CD4-positive, alpha-beta T cell treated with Interleukin-1 beta for 1 hour (primary cell): Measurements from ENCODE around the gene MYLK.
A peak's percentile ranks its signal among the peaks of the same experiment; 100 is the strongest.
"Not testable (repeated sequence)": the region's sequence is repeated elsewhere in the genome, so short reads cannot be mapped to it uniquely, and the experiment has no call there.

Experiments used
- DNase-seq, 2 donors: peaks; one replicate each; pipeline ENCODE4 v3.0.0-alpha.2; 2020 to 2022

MYLK gene

GRCh38 chr3:123719061-123719756 lies 164.9 kb downstream of the MYLK start:
- DNase-seq = peak; percentile 22 to 32

- no peak for DNase-seq
These were observed 166.0 kb downstream of the MYLK start for GRCh38 chr3:123718108-123718507.

- DNase-seq = not testable (repeated sequence)
These were observed 166.7 kb downstream of the MYLK start for GRCh38 chr3:123717451-123717850.

- no peak for DNase-seq
These were observed 167.7 kb downstream of the MYLK start for GRCh38 chr3:123716411-123716810.

GRCh38 chr3:123713211-123713610 lies 170.9 kb downstream of the MYLK start:
- no peak for DNase-seq

DNA sequence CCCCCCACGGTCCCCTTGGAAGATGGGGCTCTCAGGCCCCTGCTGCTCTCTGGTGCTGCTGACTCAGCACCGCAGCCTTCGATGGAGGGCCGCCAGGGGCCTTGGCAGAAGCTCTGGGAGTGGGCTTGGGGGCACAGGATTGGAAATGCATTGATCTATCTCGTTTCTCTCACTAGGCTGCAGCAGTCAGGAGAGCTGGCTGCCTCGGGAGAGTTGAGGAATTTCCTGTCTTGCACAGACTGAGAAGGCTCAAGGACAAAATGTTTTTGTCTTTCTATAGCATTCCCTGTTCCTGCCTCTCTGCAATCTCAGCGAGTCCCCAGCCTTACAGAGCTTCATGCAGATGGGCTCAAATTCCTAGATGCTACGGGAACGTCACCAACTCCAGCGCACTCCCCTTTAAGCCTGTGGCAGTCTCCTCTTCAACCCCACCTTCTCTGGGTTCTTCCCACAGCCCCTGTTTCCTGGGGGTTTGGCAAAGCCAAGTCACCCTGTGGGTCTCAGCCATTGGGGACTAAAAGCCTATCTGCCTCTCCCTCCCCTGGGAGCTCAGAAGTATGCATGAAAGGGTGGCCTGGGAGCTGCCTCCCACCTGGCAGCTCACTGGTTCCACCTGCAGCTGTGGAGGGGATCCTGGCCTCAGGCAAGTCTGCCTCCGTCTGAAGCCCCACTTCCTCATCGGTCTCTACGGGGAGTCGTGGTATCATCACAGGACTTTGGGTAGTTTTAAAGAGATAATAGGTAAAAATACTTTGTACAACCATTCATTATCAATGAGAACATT lies 171.9 kb downstream of the MYLK start:
- no peak for DNase-seq

GRCh38 chr3:123711356-123711755 lies 172.8 kb downstream of the MYLK start:
- DNase-seq = no peak

- no peak for DNase-seq
These were observed 175.6 kb downstream of the MYLK start for GRCh38 chr3:123708531-123708930.

- not testable (repeated sequence) for DNase-seq
These were observed 176.5 kb downstream of the MYLK start for GRCh38 chr3:123707641-123708040.

DNA sequence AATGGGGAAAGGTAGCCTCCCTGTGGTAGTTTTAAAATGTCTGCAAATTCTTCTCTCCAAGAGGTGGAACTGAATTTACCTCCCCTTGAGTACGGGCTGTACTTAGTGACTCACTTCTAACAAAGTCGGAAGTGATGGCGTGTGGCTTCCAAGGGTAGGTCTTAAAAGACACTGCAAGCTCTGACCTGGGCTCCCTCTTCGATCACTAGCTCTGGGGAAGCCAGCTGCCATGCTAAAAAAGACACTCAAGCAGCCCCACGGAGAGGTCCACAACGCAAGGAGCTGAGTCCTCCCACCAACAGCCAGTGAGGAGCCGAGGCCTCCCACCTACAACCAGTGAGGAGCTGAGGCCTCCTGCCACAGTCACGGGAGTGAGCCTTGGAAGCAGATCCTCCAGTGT lies 177.3 kb downstream of the MYLK start:
- DNase-seq = no peak

- DNase-seq = no peak
These were observed 178.4 kb downstream of the MYLK start for GRCh38 chr3:123705488-123706285.

DNA sequence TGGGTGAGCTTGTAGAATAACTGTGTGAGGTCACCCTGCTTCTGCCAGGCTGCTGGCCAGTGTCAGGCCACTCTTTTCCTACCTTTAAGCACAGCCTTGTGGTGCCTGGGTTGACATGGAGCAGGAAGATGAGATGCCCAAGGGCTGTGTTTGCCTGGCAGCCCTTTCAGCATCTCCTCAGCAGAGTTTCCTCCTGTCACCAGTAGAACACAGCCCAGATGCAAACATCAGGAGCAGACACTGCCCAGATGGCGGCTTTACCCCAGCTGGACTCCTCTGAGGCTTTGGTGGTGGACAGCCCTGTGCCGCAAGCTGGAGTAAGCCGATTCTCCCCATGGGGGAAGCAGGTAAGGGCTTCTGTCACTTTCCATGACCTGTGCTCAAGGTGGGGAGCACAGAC lies 180.5 kb downstream of the MYLK start:
- not testable (repeated sequence) for DNase-seq

- no peak for DNase-seq
These were observed 181.4 kb downstream of the MYLK start for GRCh38 chr3:123702720-123703119.

- DNase-seq = peak in 1 of 2 donors; percentile 24
These were observed 182.1 kb downstream of the MYLK start for GRCh38 chr3:123702057-123702456.

GRCh38 chr3:123700791-123701722 lies 183.1 kb downstream of the MYLK start:
- DNase-seq = no peak

DNA sequence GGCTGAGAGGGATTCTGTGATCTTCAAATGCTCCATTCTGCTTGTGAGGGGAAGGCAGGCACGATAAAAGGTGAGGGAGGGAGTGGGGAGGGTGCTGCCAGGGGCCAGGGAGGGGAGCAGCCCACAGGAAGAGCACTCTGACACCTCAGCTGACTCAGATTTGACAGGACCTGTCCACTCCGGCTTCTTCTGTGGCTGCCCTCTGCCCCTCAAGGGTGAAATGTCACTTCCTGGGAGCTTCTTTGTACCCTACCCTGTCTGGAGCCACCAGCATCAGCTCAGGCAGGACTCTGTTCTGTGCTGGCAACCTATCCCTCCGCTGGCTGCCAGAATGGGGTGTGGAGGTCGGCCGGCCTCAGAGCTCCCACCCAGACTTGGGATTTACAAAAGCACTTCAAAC lies 185.3 kb downstream of the MYLK start:
- no peak for DNase-seq

DNA sequence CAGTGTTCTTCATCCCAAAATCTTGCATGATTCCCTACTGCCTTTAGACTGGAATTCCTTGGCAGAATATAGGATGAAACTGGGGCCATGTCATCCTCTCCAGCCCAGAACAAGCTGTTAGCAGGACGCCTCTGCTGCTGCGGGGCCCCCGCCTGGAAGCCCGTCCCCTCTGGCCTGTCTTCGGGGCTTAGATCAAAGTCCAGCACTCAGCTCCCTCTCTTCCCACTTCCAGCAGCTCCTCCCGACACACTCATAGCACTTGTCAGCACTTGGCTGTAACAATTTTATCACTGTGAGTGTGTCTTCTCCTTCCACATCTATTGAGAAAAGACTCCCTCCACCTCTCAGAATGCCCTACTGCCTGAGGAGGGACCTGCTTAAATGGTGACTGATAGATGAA lies 187.3 kb downstream of the MYLK start:
- DNase-seq = no peak

- DNase-seq = no peak
These were observed 188.1 kb downstream of the MYLK start for GRCh38 chr3:123695731-123696640.

- no peak for DNase-seq
These were observed 189.0 kb downstream of the MYLK start for GRCh38 chr3:123695152-123695551.

- no peak for DNase-seq
These were observed 189.6 kb downstream of the MYLK start for GRCh38 chr3:123694366-123695087.
